AG04450 (cell line): ENCODE results near the gene VPS50. TPM values are rescaled to one million over a fixed set of nuclear protein-coding genes. Genes with fewer than 3 reads are reported as not detected.

Experiments
- CTCF ChIA-PET: fragments of 300-600, 350-600 bp; formaldehyde crosslinking; extraction: SDS; loops from one replicate; lab custom pipeline; 2022; ENCODE audit warnings: antibody characterized with exemption, inconsistent platforms; lab: Charles Lee
- POLR2A ChIA-PET: fragments of 350-600 bp; formaldehyde crosslinking; extraction: SDS; loops from one replicate; lab custom pipeline; 2021; ENCODE audit warnings: antibody characterized with exemption, inconsistent platforms; lab: Yijun Ruan, JAX
- DNase-seq: peaks from one replicate; pipeline ENCODE4 v3.0.0-alpha.2; 2011; ENCODE audit warnings: low read depth, low spot score
- H3K27ac ChIP-seq: one replicate; pipeline ENCODE4 v1.5.1; 2012; ENCODE audit warnings: low read depth, low read length, control low read depth
- H3K27me3 ChIP-seq: one replicate; pipeline ENCODE4 v1.6.0; 2012; ENCODE audit warnings: low read length; ENCODE audit not compliant: control insufficient read depth, insufficient read depth
- H3K4me3 ChIP-seq: 2 replicates; pipeline ENCODE4 v1.5.1; 2011; ENCODE audit warnings: mild to moderate bottlenecking, low read depth, low read length, control low read depth
- H3K9me3 ChIP-seq: 2 replicates; pipeline ENCODE4 v1.5.1; 2012; ENCODE audit warnings: low read length; ENCODE audit not compliant: control insufficient read depth, insufficient read depth
- polyA plus RNA-seq: library from polyadenylated mRNA; depleted of rRNA; stranded (reverse); fragments of >200 nt; gene quantifications from 2 replicates; pipeline ENCODE4 v1.2.3, GENCODE V29; 2011; rRNA removed
- TF ChIP-seq, protein P1 (sequence below): IDR thresholded peaks from 2 replicates; pipeline ENCODE4 v1.5.1; 2011; ENCODE audit warnings: low read depth, low read length, control low read depth, inconsistent platforms

The VPS50 gene
- polyA plus RNA-seq, 1 experiment: 21.8 TPM

DNA sequence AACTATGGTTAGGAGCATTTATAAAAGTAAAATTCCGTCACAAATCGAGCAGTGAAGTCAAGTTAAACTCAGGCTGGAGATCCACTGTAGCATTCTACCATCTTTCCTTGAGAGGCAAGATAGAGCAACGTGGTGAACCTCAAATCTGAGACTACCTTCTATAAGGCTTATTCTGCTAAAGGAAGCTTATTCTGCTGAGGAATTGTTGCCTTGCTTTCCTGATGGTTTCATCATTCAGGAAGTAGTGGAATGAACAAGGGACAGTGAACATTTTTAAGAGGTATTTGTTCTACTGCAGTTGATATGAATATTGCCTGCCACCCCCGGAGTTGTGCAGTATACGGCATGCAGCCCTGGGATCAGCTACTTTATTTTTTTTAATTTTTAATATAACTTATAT is 170.8 kb downstream of the VPS50 start:
- ChIA-PET CTCF (no interaction called here), POLR2A (no interaction called here)
- no peak for DNase-seq
- Histone ChIP-seq H3K9me3 (no peaks in the 10 kb centered on the region), H3K27me3 (no peaks in the 10 kb centered on the region), H3K27ac (no peak overlapping the region), H3K4me3 (no peak overlapping the region)
- TF ChIP-seq, protein P1, sequence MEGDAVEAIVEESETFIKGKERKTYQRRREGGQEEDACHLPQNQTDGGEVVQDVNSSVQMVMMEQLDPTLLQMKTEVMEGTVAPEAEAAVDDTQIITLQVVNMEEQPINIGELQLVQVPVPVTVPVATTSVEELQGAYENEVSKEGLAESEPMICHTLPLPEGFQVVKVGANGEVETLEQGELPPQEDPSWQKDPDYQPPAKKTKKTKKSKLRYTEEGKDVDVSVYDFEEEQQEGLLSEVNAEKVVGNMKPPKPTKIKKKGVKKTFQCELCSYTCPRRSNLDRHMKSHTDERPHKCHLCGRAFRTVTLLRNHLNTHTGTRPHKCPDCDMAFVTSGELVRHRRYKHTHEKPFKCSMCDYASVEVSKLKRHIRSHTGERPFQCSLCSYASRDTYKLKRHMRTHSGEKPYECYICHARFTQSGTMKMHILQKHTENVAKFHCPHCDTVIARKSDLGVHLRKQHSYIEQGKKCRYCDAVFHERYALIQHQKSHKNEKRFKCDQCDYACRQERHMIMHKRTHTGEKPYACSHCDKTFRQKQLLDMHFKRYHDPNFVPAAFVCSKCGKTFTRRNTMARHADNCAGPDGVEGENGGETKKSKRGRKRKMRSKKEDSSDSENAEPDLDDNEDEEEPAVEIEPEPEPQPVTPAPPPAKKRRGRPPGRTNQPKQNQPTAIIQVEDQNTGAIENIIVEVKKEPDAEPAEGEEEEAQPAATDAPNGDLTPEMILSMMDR: no peak

DNA sequence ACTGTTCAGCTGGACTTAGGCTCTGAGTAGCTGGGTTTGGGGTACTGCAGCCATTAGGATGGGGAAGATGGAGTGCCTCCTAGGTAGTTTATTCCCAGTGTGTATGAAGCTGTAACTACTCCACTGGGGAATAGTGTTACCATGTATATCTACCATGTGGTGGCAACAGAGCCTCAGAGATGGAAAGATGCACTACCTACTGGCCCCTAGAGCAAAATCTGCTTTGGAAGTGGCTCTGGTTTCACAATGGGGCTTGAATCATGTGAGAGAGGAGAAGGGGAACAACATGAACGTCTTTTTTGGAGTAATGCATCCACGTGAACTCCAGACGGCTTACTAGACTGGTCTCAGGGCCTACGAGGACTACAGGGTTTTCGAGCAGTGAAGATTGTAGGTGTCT is 175.1 kb downstream of the VPS50 start:
- ChIA-PET CTCF (no interaction called here), POLR2A (no interaction called here)
- H3K27me3 ChIP-seq: no peaks in the 10 kb centered on the region
- TF ChIP-seq, protein P1: no peak
- no peak overlapping the region for H3K4me3 ChIP-seq
- no peak overlapping the region for H3K27ac ChIP-seq
- no peak for DNase-seq
- no peaks in the 10 kb centered on the region for H3K9me3 ChIP-seq

DNA sequence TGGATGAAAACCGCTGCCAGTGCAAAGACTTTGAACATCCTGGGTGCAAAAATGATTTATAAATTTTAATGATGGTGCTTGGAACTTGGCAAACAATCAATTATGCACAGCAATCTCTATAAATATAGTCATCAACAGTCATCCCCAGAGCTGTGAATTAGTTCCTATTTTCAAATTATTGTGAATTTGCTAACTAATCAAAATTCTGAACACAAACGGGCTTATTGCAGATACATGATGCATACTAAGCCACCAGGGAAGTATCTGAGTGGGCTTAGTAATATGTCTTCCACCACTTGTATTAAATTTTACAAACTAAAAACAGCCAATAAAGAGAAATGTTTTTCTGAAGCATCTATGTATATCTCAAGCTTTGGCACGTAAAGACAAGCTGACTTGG is 177.2 kb downstream of the VPS50 start:
- H3K4me3 ChIP-seq: no peak overlapping the region
- ChIA-PET POLR2A (no interaction called here), CTCF (no interaction called here)

More for the DNA sequence above, 177.2 kb downstream of the VPS50 start:
- Histone ChIP-seq H3K9me3 (no peaks in the 10 kb centered on the region), H3K27ac (no peak overlapping the region), H3K27me3 (no peaks in the 10 kb centered on the region)
- DNase-seq: no peak
- TF ChIP-seq, protein P1: no peak

Other genes starting within 250 kb of the VPS50 start
- 5.2 and 9.0 TPM in 2 replicates for gene SAMD9, start 114.4 kb upstream of the VPS50 start, polyA plus RNA-seq
- 2.9 and 4.3 TPM in 2 replicates for gene SAMD9L, start 84.0 kb upstream of the VPS50 start, polyA plus RNA-seq
- not detected in 2 replicates for gene HEPACAM2, start 5.9 kb upstream of the VPS50 start, polyA plus RNA-seq